Measurements from ENCODE around the gene CYB5R3.

The CYB5R3 gene

GRCh38 chr22:42649246-42650099 lies at the start of gene CYB5R3:
Gene CYB5R3 (minus strand): TSS chr22:42649392. CDS start chr22:42649315, 77 bp downstream.
- DNase-seq = peak; percentile 62

DNA sequence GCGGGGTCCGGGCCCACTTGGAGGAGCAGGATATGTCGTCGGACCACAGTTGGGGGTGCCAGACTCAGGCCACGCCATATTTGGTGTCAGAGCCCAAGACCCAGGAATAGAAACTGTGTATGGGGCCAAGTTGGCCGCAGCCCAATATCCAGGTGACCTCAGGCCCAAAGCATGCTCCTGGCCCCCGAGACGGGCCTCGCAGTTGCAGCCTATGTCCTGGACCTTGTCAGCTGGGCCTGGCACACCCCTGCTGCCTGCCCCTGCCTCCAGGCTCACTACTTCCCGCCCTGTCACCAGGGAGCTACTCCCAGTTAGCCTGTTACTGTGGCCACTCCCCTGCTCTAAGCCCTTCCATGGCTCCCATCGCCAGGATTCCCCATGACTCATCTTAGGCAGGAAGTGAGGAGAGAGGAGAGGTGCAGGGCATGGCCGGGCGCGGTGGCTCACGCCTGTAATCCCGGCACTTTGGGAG lies 48.4 kb upstream of the CYB5R3 start:
- no peak for DNase-seq

GRCh38 chr22:42696331-42696967 lies 47.3 kb upstream of the CYB5R3 start:
- no peak for DNase-seq

GRCh38 chr22:42695294-42695693 lies 46.1 kb upstream of the CYB5R3 start:
- no peak for DNase-seq

GRCh38 chr22:42693763-42694683 lies 44.8 kb upstream of the CYB5R3 start:
- DNase-seq = no peak

GRCh38 chr22:42693055-42693762 lies 44.0 kb upstream of the CYB5R3 start:
- DNase-seq = no peak

DNA sequence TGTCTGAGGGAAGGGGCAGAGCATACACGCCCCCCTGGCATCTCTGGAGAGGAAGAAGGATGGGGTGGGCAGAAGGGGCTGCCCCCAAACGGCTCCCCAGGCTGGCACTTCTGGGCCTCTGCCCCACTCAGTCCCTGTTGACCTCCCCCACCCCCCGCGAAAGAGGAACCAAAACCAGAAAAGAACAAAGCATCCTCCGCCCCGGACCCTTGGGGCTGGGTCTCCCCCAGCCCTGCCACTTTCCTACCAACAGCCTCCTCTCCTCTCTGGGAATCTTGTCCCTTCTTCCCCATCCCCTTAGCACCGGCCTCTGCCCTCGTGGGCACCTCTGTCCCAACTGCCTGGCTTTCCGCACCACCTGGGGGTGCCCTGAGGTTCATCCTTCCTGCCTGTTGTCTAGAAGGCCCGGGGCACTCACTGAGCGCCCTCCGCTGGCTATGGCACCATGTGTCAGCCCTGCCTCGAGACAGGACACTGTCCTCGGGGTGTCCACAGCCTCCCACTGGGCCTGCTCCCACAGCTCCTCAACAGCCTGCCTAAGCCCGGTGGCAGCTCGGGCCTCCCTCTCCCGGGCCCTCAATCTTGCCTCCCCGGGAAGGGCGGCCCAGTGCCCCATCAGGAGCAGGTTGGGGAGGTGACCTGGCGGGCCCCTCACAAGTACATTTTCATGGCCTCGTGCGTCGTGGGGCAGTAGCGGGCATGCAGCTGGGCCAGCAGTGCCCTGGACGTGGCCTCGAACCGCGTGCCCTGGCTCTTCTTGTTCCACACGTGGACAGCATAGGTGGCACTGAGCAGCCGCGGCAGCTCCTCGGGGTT lies 43.3 kb upstream of the CYB5R3 start:
- DNase-seq = no peak

DNA sequence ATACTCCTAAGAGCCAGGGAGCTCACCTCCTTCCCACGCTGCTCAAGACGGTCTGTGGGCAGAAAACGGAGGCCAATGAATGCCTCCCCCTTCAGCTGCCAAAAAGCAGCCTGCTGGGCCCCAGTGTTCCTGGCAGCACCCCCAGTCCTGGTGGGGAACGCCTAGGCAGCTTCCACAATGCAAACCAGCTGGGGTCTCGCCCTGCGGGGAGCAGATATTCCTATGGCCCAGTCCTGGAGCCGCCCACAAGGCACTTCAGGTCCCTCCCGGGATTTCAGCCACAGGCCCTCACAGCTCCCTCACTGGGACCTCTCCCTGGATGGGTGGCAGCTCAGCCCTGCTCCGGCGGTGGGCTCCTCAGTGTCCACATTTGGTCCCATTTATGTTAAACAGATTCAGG lies 42.2 kb upstream of the CYB5R3 start:
- DNase-seq = no peak

DNA sequence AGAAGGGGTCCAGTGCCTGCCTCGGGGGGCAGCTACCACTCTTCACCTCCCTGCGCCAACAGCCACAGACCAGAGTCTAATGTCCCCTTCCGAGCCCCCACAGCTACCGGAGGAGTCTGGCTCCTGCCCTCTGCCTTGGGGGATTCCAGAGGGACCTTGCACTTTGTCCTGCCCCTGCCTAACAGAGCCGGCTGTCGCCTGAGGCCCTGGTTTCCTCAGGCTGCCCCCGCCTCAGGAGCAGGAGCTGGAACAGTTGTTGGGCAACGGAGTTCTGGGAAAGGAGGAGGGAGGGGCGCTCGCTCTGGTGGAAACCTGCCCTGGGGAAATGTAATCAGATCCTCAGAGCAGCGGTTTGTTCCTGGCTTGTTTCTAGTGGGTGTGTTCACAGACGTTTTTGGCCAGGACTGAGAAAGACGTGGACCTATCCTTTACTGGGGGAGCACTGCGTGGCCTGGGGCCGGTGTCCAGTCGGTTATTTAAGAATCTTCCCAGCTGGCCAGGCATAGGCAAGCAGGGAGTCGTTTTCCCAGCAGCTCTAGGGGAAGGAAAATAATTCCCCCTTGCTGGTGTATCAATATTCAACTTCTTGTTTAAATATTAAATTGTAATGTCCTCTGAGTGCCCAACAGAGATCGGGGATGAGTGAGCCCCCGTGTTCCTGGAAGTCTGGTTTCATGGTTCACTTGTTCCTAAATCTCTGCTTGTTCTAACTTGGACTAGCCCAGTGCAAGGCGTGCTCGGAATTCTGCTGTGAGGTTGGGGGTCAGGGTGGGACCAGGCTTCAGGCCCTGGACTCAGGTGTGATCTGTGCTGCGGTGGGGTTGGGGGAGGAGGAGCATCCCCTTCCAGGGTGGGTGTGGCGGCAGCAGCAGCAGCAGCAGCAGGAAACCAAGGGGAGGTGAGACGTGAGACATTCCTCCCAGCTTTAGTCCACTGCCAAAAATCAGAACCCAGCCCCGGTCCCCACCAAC lies 39.3 kb upstream of the CYB5R3 start:
- no peak for DNase-seq

GRCh38 chr22:42686756-42687491 lies 37.7 kb upstream of the CYB5R3 start:
- no peak for DNase-seq

- DNase-seq = no peak
Measured at GRCh38 chr22:42685941-42686653, 36.9 kb upstream of the CYB5R3 start.

DNA sequence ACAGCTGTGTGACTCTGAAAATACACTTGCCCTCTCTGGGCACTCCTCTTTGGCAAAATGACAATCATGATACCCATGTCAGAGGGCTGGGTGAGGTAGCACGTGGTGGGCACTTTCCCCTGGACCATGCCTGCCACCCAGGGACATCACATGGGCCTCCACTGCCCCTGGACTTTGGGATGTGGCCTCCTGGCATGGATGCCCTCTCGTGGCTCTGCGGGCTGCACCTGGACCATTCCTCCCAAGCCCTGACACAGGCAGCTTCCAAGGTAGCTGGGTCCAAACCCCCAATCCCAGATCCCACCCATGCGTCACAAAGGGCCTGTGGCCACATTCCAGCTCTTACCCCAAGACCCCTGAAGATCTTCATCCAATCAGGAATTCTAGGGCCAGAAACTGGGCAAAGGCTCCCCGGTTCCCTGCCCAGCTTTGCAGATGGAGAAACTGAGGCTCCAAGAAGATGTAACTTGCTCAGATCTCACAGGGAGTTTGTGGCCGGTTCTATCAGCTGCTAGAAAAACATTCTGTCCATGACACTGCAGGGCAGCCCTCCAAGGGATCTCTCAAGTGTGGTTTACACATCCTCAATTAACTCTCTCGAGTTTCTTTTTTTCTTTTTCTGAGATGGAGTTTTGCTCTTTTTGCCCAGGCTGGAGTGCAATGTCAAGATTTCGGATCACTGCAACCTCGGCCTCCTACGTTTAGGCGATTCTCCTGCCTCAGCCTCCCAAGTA lies 35.4 kb upstream of the CYB5R3 start:
- no peak for DNase-seq

GRCh38 chr22:42683578-42684283 lies 34.5 kb upstream of the CYB5R3 start:
- DNase-seq = no peak

DNA sequence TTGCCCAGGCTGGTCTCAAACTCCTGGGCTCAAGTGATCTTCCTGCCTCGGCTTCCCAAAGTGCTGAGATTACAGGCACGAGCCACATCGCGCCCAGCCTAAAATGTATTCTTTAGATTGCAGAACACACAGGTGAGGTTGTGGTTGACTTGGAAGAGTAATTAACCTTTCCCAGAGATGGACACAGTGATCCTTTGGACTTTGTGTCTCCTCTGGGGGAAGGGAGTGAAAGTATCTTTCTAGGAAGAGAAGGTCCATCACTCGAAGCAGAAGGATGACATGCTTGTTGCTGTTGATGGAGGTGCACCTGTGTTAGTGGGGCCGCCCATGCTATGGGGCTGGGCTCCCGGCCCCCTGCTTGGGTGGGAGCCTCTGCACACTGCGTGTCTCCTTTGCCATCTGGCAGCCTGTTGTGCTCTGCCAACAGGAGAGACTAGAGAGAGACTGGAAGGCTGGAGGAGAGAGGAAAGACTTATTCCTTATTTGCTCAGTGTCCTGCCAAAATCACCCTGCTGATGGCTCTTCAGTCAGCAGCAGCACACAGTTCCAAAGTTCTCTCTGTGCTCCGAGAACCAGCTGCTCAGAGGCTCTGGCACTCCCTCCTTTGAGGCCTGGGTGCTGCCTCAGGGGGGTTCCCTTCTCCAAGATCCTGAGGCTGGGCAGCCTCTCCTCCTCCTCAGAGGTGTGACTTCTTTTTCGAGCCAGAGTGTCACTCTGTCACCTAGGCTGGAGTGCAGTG lies 33.1 kb upstream of the CYB5R3 start:
- DNase-seq = no peak

DNA sequence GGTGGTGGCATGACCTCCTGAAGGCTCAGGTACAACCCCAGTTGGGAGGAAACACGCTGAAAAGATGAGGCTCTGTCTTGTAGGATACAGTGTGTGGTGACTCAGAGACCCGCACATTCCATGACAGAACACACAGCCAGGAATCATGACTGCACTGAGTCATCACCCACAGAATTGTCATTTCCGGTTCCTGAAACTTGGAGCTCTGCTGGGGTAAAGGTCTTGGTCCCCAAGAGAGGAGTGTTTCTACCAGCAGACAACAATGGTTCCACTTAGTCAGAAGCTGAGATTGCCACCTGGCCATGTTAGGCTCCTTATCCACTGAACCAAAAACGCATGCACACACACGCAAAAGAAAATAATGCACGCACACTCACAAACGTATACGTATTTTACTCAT lies 31.5 kb upstream of the CYB5R3 start:
- DNase-seq = no peak

DNA sequence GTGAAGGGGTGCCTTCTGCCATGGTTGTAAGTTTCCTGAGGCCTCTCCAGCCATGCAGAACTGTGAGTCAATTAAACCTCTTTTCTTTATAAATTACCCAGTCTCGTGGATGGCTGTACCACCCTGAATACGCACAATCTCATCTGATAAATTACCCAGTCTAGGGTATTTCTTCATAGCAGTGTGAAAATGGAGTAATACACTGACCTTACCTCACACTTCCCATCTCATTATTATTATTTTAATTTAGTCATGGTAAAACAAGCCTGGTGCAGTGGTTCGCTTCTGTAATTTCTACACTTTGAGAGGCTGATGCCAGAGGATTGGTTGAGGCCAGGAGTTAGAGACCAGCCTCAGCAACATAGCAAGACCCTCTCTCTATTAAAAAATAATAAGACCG lies 30.5 kb upstream of the CYB5R3 start:
- no peak for DNase-seq

GRCh38 chr22:42678894-42679293 lies 29.7 kb upstream of the CYB5R3 start:
- DNase-seq = no peak
